ENCODE measurements around the gene GALNT14.

Gene GALNT14

GRCh38 chr2:30981510-30981909 is 156.7 kb downstream of the GALNT14 start:
- DNase-seq (ENCODE audit: extremely low read depth in 1 of 2, low read depth in 1 of 2), result no peak

GRCh38 chr2:30981096-30981495 is 157.1 kb downstream of the GALNT14 start:
- no peak for DNase-seq (ENCODE audit: extremely low read depth in 1 of 2, low read depth in 1 of 2)

- no peak for DNase-seq (ENCODE audit: extremely low read depth in 1 of 2, low read depth in 1 of 2)
Measured at GRCh38 chr2:30979822-30980245, 158.4 kb downstream of the GALNT14 start.

- DNase-seq (ENCODE audit: extremely low read depth in 1 of 2, low read depth in 1 of 2), result no peak
Measured at GRCh38 chr2:30978854-30979253, 159.4 kb downstream of the GALNT14 start.

GRCh38 chr2:30978044-30978443 is 160.2 kb downstream of the GALNT14 start:
- no peak for DNase-seq (ENCODE audit: extremely low read depth in 1 of 2, low read depth in 1 of 2)

- no peak for DNase-seq (ENCODE audit: extremely low read depth in 1 of 2, low read depth in 1 of 2)
Measured at GRCh38 chr2:30975156-30975555, 163.1 kb downstream of the GALNT14 start.

GRCh38 chr2:30974554-30974953 is 163.7 kb downstream of the GALNT14 start:
- DNase-seq (ENCODE audit: extremely low read depth in 1 of 2, low read depth in 1 of 2), result no peak

- no peak for DNase-seq (ENCODE audit: extremely low read depth in 1 of 2, low read depth in 1 of 2)
Measured at GRCh38 chr2:30974092-30974491, 164.1 kb downstream of the GALNT14 start.

- no peak for DNase-seq (ENCODE audit: extremely low read depth in 1 of 2, low read depth in 1 of 2)
Measured at GRCh38 chr2:30971231-30972025, 166.8 kb downstream of the GALNT14 start.

GRCh38 chr2:30968660-30969397 is 169.4 kb downstream of the GALNT14 start:
- DNase-seq (ENCODE audit: extremely low read depth in 1 of 2, low read depth in 1 of 2), result no peak

GRCh38 chr2:30966786-30967185 is 171.5 kb downstream of the GALNT14 start:
- DNase-seq (ENCODE audit: extremely low read depth in 1 of 2, low read depth in 1 of 2), result no peak

GRCh38 chr2:30965022-30965531 is 173.2 kb downstream of the GALNT14 start:
- no peak for DNase-seq (ENCODE audit: extremely low read depth in 1 of 2, low read depth in 1 of 2)

GRCh38 chr2:30964334-30965005 is 173.8 kb downstream of the GALNT14 start:
- no peak for DNase-seq (ENCODE audit: extremely low read depth in 1 of 2, low read depth in 1 of 2)

- DNase-seq (ENCODE audit: extremely low read depth in 1 of 2, low read depth in 1 of 2), result no peak
Measured at GRCh38 chr2:30963184-30963583, 175.1 kb downstream of the GALNT14 start.

GRCh38 chr2:30960213-30960612 is 178.0 kb downstream of the GALNT14 start:
- no peak for DNase-seq (ENCODE audit: extremely low read depth in 1 of 2, low read depth in 1 of 2)

GRCh38 chr2:30959653-30960052 is 178.6 kb downstream of the GALNT14 start:
- no peak for DNase-seq (ENCODE audit: extremely low read depth in 1 of 2, low read depth in 1 of 2)

GRCh38 chr2:30958918-30959265 is 179.3 kb downstream of the GALNT14 start:
- no peak for DNase-seq (ENCODE audit: extremely low read depth in 1 of 2, low read depth in 1 of 2)

- DNase-seq (ENCODE audit: extremely low read depth in 1 of 2, low read depth in 1 of 2), result no peak
Measured at GRCh38 chr2:30958193-30958917, 179.9 kb downstream of the GALNT14 start.

- DNase-seq (ENCODE audit: extremely low read depth in 1 of 2, low read depth in 1 of 2), result no peak
Measured at GRCh38 chr2:30957591-30957990, 180.6 kb downstream of the GALNT14 start.

GRCh38 chr2:30956995-30957394 is 181.2 kb downstream of the GALNT14 start:
- no peak for DNase-seq (ENCODE audit: extremely low read depth in 1 of 2, low read depth in 1 of 2)
